GM19455 (cell line): ENCODE measurements around the gene MDGA2.

Experiments used
- ATAC-seq: cut with Tn5 transposase; IDR thresholded peaks from one replicate; pipeline ENCODE4 v1.9.1; 2021; ENCODE audit not compliant: unreplicated experiment

MDGA2 gene

DNA sequence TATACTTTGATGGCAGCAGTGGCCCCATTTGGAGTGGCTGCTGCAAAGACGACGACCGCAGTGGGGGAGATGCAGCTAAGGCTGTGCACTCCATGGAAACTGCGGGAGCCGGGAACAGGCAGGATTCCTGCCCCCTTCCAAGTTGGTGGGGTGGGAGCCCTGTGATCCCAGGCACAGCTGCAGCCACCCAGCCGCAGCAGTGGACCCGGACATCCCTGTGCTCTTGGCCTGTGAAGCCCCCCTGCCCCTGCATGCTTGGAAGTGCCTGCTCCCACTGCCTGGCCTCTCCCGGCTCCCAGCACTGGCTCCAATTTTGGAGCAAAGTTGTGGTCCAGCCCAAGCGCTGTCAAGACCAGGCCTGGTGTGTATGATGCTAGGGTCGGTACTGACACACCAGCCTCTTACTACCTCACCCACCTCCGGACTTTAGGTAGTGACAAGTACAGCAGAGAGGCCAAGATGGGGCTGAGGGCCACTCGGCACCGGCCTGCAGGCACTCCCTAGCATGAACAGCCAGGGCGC, 521.1 kb downstream of the MDGA2 start:
- ATAC-seq, result no peak

DNA sequence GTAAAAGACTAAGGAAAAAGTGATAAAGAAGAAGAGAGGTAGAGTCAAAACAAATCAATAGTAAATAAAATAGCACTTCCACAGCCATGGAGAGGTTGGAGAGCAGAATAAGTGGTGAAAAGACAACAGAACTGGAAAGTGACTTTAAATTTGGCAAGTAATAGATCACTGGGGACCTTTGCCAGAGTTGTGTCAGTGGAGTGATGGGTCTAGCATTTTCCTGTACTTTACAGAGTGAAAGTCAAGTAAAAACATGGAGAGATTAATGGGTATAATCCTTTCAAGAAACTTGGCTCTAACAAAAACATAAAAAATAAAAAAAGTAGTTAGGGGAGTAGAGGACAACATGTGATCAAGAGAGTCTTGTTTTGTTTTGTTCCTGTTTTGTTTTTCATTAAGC, 521.7 kb downstream of the MDGA2 start:
- ATAC-seq, result no peak

- no peak for ATAC-seq
Measured at GRCh38 chr14:47150267-47150666, 525.1 kb downstream of the MDGA2 start.

DNA sequence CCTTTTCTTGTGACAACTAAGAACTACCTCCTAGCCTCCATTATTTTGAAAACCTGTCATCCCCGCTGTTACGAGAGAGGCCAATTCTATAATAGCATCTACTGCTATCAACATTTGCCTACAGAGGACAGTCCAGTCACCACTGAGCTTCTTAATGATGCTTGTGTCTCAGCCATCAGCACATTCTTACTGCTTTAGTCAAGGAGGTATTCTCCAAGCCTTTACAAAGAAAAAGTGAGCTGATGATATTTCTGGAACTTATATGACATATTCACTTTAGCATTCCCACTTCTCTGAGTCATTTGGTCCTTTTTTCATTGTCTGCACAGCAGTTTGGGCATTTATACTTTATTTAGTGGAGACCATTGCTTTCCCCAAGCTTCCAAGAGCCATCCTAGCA, 526.1 kb downstream of the MDGA2 start:
- ATAC-seq, result no peak

- ATAC-seq, result no peak
Measured at GRCh38 chr14:47148686-47149085, 526.7 kb downstream of the MDGA2 start.

GRCh38 chr14:47120645-47121044, 554.8 kb downstream of the MDGA2 start:
- no peak for ATAC-seq

GRCh38 chr14:47103771-47104170, 571.6 kb downstream of the MDGA2 start:
- ATAC-seq, result no peak

DNA sequence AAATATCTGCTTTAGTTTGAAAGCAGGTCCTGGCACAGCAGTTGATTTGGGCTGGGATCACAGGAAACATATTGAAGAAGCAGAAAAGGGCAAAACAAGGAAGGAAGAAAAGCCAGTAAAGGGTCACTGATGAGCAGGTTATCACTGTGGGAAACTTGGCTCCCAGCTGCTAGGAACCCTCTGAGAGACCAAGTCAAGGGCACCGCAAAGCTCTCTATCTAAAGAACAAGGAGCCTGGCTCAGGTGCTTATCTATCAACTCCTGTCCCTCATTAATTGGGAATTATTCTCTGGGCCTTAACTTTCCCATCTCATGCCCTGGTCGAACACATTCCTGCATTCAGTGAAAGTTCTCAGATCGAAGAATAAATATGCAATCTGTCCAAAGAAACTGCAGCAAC, 572.9 kb downstream of the MDGA2 start:
- no peak for ATAC-seq

DNA sequence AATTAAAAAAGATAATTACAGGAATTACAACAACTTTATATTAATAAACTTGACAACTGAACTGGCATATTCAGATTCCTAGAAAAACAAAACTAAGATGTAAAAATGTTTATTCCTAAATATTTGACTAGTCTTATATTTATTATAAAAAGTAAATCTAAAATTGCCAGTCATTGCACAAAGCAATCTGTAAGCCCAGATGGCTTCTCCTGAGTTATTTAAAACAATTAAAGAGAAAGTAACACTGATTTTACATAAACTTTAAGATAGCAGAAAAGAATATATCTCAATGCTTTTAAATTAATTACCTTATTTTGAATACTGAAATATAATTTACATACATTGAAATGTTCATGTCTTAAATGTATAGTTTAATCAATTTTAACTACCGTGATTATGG, 589.7 kb downstream of the MDGA2 start:
- no peak for ATAC-seq

- ATAC-seq, result no peak
Measured at GRCh38 chr14:47065326-47065725, 610.1 kb downstream of the MDGA2 start.

- ATAC-seq, result no peak
Measured at GRCh38 chr14:47060050-47060449, 615.4 kb downstream of the MDGA2 start.

DNA sequence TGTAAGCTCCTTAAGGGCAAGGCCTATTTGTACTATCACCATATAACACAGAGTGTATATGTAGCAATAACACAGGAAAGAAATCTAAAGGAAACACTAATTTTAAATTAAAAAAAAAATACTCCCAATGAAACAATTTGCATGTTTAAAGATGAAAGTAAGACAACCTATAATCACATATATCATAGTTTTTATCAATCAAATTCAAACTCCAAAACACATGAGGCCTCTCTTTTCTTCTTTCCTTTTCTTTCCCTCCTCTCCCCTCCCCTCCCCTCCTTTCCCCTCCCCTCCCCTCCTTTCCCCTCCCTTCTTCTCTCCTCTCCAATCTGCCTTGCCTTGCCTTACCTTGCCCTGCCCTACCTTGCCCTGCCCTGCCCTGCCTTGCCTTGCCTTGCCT, 618.0 kb downstream of the MDGA2 start:
- no peak for ATAC-seq

GRCh38 chr14:47044841-47045240, 630.6 kb downstream of the MDGA2 start:
- no peak for ATAC-seq

GRCh38 chr14:47040550-47040949, 634.9 kb downstream of the MDGA2 start:
- ATAC-seq, result no peak

DNA sequence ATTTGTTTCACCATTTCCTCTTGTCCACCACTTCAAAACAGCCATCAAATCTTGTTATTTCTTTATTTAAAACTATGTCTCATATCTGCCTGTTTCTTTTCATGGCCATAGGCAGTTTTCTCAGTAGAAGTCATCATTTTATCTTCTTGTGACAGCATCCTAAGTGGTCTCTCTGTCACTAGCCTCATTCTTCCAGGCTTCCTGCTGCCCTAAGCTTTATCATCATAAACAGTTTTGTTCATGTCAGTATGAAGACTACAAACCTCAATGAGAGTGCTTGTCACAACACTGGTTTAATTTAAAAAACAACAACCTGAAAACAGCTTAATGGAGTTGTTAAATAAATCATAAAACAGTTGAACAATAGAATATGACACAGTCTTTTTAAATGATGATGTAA, 636.1 kb downstream of the MDGA2 start:
- ATAC-seq, result no peak

GRCh38 chr14:47022721-47023120, 652.7 kb downstream of the MDGA2 start:
- no peak for ATAC-seq

DNA sequence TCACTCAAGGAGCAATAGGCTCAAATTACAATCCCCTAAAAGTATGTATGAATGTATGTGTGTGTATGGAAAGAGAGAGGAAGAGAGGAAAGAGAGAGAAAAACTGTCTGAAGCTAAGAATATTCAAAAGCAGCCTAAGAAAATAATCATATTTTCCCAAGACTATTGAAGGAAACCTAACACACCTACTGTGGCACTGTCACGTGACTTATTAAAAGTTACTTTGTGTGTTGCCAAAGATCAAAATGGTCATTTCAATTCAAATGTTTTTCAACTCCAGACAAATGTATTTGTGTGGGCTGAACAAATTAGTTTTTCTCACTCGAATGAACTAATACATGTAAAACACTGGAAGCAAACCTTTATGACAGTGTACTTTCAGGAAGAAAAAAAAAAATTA, 654.9 kb downstream of the MDGA2 start:
- no peak for ATAC-seq

- ATAC-seq, result no peak
Measured at GRCh38 chr14:47012533-47013280, 662.7 kb downstream of the MDGA2 start.

- no peak for ATAC-seq
Measured at GRCh38 chr14:47009615-47010014, 665.8 kb downstream of the MDGA2 start.

DNA sequence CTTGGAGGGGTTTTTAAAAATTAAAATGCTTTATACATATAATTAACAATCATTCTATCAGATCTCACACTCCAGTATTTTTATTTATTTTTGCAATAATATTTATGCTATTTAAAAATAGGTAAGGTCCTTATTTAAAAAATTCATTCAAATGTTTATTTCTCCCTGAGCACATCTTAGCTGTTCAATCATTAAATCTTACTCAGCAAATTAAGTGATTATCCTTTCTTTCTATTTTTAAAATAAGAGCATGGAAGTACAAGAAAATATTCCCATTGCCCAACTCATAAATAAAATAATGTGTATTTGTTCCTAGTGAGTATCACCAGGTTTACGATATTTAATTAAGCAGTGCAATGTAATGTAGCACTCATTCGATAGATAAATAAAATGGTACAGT, 666.7 kb downstream of the MDGA2 start:
- ATAC-seq, result no peak

DNA sequence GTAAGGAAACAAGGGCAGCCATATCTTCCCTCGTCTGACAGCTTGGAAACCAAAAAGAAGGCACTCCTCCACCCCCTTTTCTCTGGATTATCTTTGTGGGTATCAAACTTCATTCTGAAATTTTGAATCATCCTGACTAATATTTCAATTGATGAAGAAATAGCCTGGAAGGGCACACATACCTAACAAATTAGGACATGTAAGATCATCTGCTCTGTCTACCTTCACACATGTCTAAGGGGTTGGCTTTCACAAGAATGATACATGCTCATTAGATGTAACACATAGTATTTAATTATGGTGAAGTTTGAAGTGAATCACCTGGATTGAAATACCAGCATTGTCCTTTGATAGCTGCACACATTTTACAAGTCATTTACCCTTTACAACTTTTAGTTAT, 675.7 kb downstream of the MDGA2 start:
- no peak for ATAC-seq

DNA sequence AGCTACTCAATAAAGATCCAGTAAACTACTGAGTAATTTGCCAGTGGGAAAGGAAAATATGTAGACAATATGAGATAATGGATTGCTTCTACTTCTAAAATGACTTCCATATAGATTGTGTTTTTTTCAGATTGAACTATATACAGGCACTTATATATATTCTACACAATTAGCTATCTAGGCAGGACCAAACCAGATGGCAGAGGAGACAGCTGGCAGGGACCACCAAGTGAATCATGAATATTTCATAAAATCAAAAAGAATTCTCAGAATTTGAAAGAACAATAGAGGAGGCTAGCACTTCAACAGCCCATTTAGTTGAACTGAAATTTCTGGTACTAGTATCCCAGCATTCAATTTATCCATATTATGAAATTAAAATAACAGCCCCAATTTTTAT, 685.8 kb downstream of the MDGA2 start:
- no peak for ATAC-seq

DNA sequence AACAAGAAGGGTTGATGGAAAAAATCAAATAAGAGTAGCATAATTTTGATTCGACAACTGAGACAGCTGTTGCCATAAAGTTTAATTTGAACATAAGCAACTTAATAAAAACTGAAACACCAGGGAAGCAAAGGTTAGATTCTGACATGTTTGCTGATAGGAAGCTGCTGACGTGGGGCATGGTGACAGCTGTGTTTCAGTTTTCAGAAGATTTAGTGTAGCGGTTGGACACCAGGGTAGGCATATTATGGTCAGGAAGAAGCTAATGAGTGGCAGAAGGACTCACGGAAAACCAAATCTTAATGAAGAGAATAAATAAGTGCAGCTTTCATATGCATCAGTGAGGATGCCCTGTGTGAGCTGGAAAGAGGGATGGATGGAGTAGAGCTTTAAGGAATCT, 687.1 kb downstream of the MDGA2 start:
- ATAC-seq, result no peak
